Fibroblast of lung (primary cell): ENCODE results near the gene SLC5A4.
A peak's percentile ranks its signal among the peaks of the same experiment; 100 is the strongest.

Source experiments
- EZH2 ChIP-seq: IDR thresholded peaks from 2 replicates; pipeline ENCODE4 v1.5.1; 2012; ENCODE audit warnings: low read length, control low read depth, mild to moderate bottlenecking; ENCODE audit errors: missing control alignments
- TF ChIP-seq, protein P1 (sequence below), 2 donors: IDR thresholded peaks in 1 of 2; conservative IDR thresholded peaks in 1 of 2; 1 replicate in 1 of 2; 2 replicates in 1 of 2; pipeline ENCODE4 v1.5.1; 2011 to 2012; ENCODE audit warnings: low read length in 2 of 2, control low read depth in 1 of 2, inconsistent platforms in 1 of 2, low read depth in 1 of 2, mild to moderate bottlenecking in 1 of 2

- no peak for TF ChIP-seq EZH2
- TF ChIP-seq, protein P1, sequence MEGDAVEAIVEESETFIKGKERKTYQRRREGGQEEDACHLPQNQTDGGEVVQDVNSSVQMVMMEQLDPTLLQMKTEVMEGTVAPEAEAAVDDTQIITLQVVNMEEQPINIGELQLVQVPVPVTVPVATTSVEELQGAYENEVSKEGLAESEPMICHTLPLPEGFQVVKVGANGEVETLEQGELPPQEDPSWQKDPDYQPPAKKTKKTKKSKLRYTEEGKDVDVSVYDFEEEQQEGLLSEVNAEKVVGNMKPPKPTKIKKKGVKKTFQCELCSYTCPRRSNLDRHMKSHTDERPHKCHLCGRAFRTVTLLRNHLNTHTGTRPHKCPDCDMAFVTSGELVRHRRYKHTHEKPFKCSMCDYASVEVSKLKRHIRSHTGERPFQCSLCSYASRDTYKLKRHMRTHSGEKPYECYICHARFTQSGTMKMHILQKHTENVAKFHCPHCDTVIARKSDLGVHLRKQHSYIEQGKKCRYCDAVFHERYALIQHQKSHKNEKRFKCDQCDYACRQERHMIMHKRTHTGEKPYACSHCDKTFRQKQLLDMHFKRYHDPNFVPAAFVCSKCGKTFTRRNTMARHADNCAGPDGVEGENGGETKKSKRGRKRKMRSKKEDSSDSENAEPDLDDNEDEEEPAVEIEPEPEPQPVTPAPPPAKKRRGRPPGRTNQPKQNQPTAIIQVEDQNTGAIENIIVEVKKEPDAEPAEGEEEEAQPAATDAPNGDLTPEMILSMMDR (conservative IDR thresholded peaks at IDR 0.05 in 1 of 2, IDR thresholded peaks at IDR 0.05 in 1 of 2; ENCODE audit: low read depth in 1 of 2, low read length in 2 of 2): peak; percentile 36 to 45
Measured at GRCh38 chr22:32202539-32203180, 52.5 kb downstream of the SLC5A4 start.
